ENCODE results near the gene FAM234B. TPM values are rescaled to one million over a fixed set of nuclear protein-coding genes. Genes with fewer than 3 reads are reported as not detected.
"Not testable (repeated sequence)": the region's sequence is repeated elsewhere in the genome, so short reads cannot be mapped to it uniquely, and the experiment has no call there.

FAM234B gene
- total and polyA plus RNA-seq, 2 donors, result 3.1 to 7.1 TPM

GRCh38 chr12:13075786-13076570 is 31.8 kb downstream of the FAM234B start:
- no peak for DNase-seq (ENCODE audit: extremely low spot score)
- 80% methylated on average over 12 of the region's 12 CpGs for WGBS
- H3K4me3 ChIP-seq (ENCODE audit: low read depth, low read length), result no peak overlapping the region
- no peaks in the 10 kb centered on the region for H3K36me3 ChIP-seq (ENCODE audit: insufficient read depth)
- H3K4me1 ChIP-seq (ENCODE audit: insufficient read depth), result no peaks in the 10 kb centered on the region
- H3K27ac ChIP-seq (ENCODE audit: low read depth), result no peak overlapping the region

DNA sequence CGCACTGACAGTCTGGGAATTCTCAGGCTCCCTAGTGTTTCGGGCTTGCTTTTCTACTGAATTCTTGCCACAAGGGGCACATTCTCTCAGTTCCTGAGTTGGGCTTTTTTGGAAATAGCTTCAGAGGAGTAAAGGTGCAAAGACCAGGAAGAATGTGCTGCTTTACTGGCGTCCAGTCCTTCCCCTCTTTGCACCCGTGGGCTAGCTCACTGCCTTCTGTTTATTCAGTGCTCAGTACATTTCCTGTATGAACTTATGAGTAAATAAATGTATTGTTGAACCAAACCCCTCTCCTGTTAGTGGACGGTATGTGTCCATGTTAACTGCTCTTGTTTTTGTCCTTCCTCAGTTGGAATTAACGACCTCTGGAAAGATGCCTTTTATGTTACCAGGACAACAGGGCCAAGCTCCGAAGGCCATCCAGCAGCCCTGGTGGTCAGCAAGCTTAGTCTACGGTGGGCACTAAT is 35.3 kb downstream of the FAM234B start:
- no peak for DNase-seq (ENCODE audit: extremely low spot score)
- Histone ChIP-seq H3K4me3 (ENCODE audit: low read depth, low read length) (no peak overlapping the region), H3K36me3 (ENCODE audit: insufficient read depth) (peaks cover 3% of the 10 kb centered on the region), H3K27ac (ENCODE audit: low read depth) (no peak overlapping the region), H3K4me1 (ENCODE audit: insufficient read depth) (no peaks in the 10 kb centered on the region)
- 78% methylated on average over 8 of the region's 8 CpGs for WGBS

GRCh38 chr12:13080266-13080665 is 36.1 kb downstream of the FAM234B start:
- Histone ChIP-seq H3K36me3 (ENCODE audit: insufficient read depth) (peaks cover 3% of the 10 kb centered on the region), H3K4me1 (ENCODE audit: insufficient read depth) (no peaks in the 10 kb centered on the region), H3K4me3 (ENCODE audit: low read depth, low read length) (no peak overlapping the region), H3K27ac (ENCODE audit: low read depth) (no peak overlapping the region)
- no peak for DNase-seq (ENCODE audit: extremely low spot score)
- 92% methylated on average over 3 of the region's 3 CpGs for WGBS

DNA sequence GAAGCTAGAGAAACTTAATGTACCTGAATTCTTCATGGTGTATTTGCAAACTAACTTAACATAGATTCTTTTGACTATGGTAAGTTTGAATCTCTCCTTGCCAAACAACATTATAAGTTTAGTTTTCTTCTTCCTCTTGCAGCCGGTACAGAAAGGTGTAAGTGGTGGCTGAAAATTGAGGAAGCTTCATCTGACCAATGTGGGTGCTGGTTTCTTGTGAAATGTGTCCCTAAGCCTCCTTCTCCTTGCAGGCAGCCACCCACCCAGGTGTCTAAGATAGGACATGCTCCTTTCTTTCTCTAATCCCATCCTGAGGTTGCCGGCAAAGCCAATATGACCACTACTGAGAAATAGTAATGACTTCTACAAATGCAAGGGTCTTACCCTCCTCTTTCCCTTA is 38.7 kb downstream of the FAM234B start:
- WGBS, result 95% methylated on average over 2 of the region's 2 CpGs
- Histone ChIP-seq H3K27ac (ENCODE audit: low read depth) (no peak overlapping the region), H3K36me3 (ENCODE audit: insufficient read depth) (peaks cover 3% of the 10 kb centered on the region), H3K4me1 (ENCODE audit: insufficient read depth) (no peaks in the 10 kb centered on the region), H3K4me3 (ENCODE audit: low read depth, low read length) (no peak overlapping the region)
- no peak for DNase-seq (ENCODE audit: extremely low spot score)

- H3K36me3 ChIP-seq (ENCODE audit: insufficient read depth); DNase-seq (ENCODE audit: extremely low spot score); H3K27ac ChIP-seq (ENCODE audit: low read depth); H3K4me3 ChIP-seq (ENCODE audit: low read depth, low read length); H3K4me1 ChIP-seq (ENCODE audit: insufficient read depth): not testable (repeated sequence)
- 92% methylated on average over 5 of the region's 5 CpGs for WGBS
These were observed 39.5 kb downstream of the FAM234B start for GRCh38 chr12:13083638-13084037.

DNA sequence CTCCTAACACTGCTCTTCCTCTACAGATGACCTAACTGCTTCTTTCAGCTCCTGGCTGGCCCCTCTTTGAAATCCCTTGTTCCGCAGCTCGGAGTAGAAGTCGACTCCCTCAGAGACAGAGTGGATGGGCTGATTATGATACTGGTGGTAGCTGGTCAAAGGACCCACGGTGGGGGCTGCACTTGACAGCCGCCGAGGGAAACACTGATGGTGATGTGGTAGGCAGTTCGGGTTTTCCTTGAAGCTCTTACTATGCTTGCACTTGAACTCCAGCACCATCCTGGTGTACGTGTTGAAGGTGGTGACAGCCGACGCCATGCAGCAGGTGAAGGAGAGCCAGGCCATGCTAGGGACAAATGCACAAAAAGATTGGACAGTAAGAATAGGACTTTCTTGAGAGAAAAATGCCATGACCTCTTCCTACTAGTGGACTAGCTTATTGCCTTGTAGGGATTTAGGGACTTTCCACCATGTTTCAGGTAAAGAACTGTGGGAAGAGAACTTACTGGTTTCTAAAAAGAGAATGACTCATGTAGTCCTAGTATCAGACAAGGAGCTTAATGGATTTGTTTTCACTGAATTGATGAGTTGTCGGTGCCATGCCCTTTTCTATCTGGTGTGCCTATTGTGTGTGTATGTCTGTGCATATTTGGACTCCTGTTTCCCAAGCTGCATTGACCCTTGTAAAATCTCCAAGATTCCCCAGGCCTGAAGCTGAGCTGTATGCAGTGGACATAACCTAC is 40.9 kb downstream of the FAM234B start:
- Histone ChIP-seq H3K4me3 (ENCODE audit: low read depth, low read length) (no peak overlapping the region), H3K27ac (ENCODE audit: low read depth) (no peak overlapping the region), H3K36me3 (ENCODE audit: insufficient read depth) (peaks cover 3% of the 10 kb centered on the region), H3K4me1 (ENCODE audit: insufficient read depth) (no peaks in the 10 kb centered on the region)
- WGBS, result 96% methylated on average over 11 of the region's 11 CpGs
- no peak for DNase-seq (ENCODE audit: extremely low spot score)

DNA sequence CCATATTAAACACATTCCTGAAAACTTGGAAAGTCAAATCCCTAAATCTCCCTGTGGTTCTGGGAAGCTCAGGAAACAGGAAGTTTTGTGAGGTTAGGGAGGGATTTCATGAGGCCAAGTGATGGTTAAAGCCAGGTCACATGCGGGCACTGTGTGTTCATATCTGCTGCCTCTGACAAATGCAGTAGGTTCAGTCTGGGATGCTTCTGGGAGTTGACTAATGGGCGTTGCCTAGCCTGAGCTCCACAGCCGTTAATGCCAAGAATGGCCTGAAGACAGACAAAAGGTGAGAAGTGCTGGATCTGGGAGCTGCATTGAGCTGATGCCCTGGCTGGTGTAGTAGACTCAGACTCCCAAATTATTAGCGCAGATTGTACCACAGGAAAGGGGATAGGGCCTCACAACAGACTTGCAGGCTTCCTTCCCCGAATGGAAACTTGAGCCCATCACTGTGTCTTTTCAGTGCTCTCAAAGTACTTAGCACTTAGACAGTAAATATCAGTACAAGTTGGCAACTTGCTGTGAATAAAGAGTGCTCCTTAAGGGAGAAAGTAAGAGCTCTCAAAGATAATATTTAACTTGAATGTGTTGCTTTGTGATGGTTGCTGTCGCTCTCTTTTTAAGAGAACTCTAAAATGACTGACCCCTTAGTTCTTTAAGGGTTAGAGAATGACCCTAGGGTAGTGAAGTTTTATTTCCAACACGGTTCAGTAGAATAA is 41.9 kb downstream of the FAM234B start:
- no peak for DNase-seq (ENCODE audit: extremely low spot score)
- Histone ChIP-seq H3K27ac (ENCODE audit: low read depth) (no peak overlapping the region), H3K4me1 (ENCODE audit: insufficient read depth) (no peaks in the 10 kb centered on the region), H3K36me3 (ENCODE audit: insufficient read depth) (peaks cover 3% of the 10 kb centered on the region), H3K4me3 (ENCODE audit: low read depth, low read length) (no peak overlapping the region)
- 79% methylated on average over 7 of the region's 7 CpGs for WGBS

DNA sequence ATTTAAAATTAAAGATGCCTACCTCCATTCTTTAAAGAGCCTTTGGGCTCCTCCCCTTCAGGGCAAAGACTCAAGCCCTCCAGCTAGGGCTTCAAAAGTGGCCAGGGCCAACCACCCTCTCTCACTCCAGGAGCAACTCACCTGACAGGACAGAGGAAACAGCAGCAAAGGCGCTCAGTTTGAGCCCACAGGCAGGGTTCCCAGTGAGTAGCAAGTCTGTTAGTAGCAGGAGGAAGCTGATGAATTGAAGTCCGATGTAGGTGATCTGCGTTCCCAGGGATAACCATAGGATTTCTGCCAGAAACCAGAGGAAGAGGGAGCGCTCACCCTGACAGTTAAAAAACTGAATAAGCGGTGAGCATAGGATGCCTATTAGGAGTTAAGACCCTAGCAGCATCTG is 43.6 kb downstream of the FAM234B start:
- no peak for DNase-seq (ENCODE audit: extremely low spot score)
- H3K36me3 ChIP-seq (ENCODE audit: insufficient read depth), result no peaks in the 10 kb centered on the region
- no peaks in the 10 kb centered on the region for H3K4me1 ChIP-seq (ENCODE audit: insufficient read depth)
- 75% methylated on average over 5 of the region's 5 CpGs for WGBS
- H3K27ac ChIP-seq (ENCODE audit: low read depth), result no peak overlapping the region
- H3K4me3 ChIP-seq (ENCODE audit: low read depth, low read length), result no peak overlapping the region

GRCh38 chr12:13088496-13088895 is 44.3 kb downstream of the FAM234B start:
- DNase-seq (ENCODE audit: extremely low spot score), result no peak
- WGBS, result 68% methylated on average over 4 of the region's 4 CpGs
- H3K4me1 ChIP-seq (ENCODE audit: insufficient read depth), result no peaks in the 10 kb centered on the region
- no peak overlapping the region for H3K27ac ChIP-seq (ENCODE audit: low read depth)
- H3K4me3 ChIP-seq (ENCODE audit: low read depth, low read length), result no peak overlapping the region
- H3K36me3 ChIP-seq (ENCODE audit: insufficient read depth), result no peaks in the 10 kb centered on the region

- no peak overlapping the region for H3K4me3 ChIP-seq (ENCODE audit: low read depth, low read length)
- no peak for DNase-seq (ENCODE audit: extremely low spot score)
- H3K36me3 ChIP-seq (ENCODE audit: insufficient read depth), result no peaks in the 10 kb centered on the region
- 91% methylated on average over 4 of the region's 4 CpGs for WGBS
- no peaks in the 10 kb centered on the region for H3K4me1 ChIP-seq (ENCODE audit: insufficient read depth)
- H3K27ac ChIP-seq (ENCODE audit: low read depth), result no peak overlapping the region
These were observed 45.9 kb downstream of the FAM234B start for GRCh38 chr12:13090054-13090453.

DNA sequence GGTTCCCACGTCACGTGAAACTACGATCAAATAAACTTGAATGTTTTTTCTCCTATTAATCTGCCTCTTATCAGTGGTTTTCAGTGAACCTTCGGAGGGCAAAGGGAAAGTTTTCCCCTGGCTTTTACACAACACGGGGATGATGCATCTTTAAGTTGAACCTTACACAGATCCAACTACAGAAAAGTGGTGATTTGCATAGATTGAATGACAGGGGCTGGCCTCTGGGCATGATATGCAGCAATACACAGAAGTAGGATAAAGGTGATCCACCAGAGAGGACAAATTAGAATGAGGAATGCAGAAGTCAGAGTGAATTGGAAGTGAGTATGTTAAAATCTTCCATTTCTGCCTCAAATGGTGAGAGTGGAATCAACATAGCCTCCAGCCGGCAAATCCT is 47.7 kb downstream of the FAM234B start:
- Histone ChIP-seq H3K36me3 (ENCODE audit: insufficient read depth) (no peaks in the 10 kb centered on the region), H3K27ac (ENCODE audit: low read depth) (no peak overlapping the region), H3K4me3 (ENCODE audit: low read depth, low read length) (no peak overlapping the region), H3K4me1 (ENCODE audit: insufficient read depth) (no peaks in the 10 kb centered on the region)
- DNase-seq (ENCODE audit: extremely low spot score), result no peak
- 83% methylated on average over 6 of the region's 6 CpGs for WGBS

- no peak for DNase-seq (ENCODE audit: extremely low spot score)
- no peak overlapping the region for H3K4me3 ChIP-seq (ENCODE audit: low read depth, low read length)
- H3K27ac ChIP-seq (ENCODE audit: low read depth), result peak overlapping the region; percentile 60
- WGBS, result 61% methylated on average over 7 of the region's 7 CpGs
- no peaks in the 10 kb centered on the region for H3K36me3 ChIP-seq (ENCODE audit: insufficient read depth)
- H3K4me1 ChIP-seq (ENCODE audit: insufficient read depth), result no peaks in the 10 kb centered on the region
These were observed 49.1 kb downstream of the FAM234B start for GRCh38 chr12:13093191-13093847.

DNA sequence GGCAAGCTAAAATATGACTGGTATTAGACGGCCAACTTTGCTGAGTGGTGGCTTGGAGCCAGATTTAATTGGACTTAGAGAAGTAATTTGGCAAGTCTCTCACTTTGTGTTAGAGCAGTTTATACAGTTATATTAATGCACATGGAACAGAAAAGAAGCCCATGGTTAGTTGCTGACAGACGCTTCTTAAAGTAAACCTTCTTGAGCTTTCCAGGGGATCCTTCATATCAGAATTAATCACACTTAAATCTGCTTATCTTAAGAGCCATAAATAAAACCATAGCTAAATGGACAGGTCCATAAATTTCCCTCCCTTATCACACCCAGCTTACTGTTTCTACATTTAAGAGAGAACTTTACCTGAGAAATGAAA is 49.7 kb downstream of the FAM234B start:
- WGBS, result 26% methylated on average over 2 of the region's 2 CpGs
- Histone ChIP-seq H3K4me3 (ENCODE audit: low read depth, low read length) (no peak overlapping the region), H3K4me1 (ENCODE audit: insufficient read depth) (no peaks in the 10 kb centered on the region), H3K36me3 (ENCODE audit: insufficient read depth) (no peaks in the 10 kb centered on the region), H3K27ac (ENCODE audit: low read depth) (no peak overlapping the region)
- DNase-seq (ENCODE audit: extremely low spot score), result no peak

Measured in urinary bladder (tissue), 4 donors.